Astrocyte (in vitro differentiated cells and primary cell): Measurements from ENCODE around the gene GPR158.

ENCODE experiments used
- CTCF ChIP-seq: IDR thresholded peaks from 2 replicates; pipeline ENCODE4 v1.5.1; 2011; ENCODE audit warnings: low read depth, mild to moderate bottlenecking, inconsistent platforms, low read length, moderate library complexity; ENCODE audit not compliant: insufficient read depth
- EZH2 ChIP-seq: IDR thresholded peaks from 2 replicates; pipeline ENCODE4 v1.6.1; 2012; ENCODE audit warnings: mild to moderate bottlenecking, low read length, inconsistent platforms; ENCODE audit not compliant: insufficient read depth

GRCh38 chr10:25453619-25454018 is 278.8 kb downstream of the GPR158 start:
- TF ChIP-seq CTCF (no peak), EZH2 (no peak)
